Thyroid gland (tissue), 4 donors: Measurements from ENCODE around the gene HIVEP2.

Experiments used
- POLR2A ChIP-seq, 2 donors: fragments of 450-650 bp; IDR thresholded peaks; one replicate each; pipeline ENCODE4 v1.6.1; 2017; ENCODE audit warnings: antibody characterized with exemption in 2 of 2, mild to moderate bottlenecking in 2 of 2, moderate library complexity in 1 of 2
- TF ChIP-seq, protein P1 (sequence below), 6 experiments: fragments of 200-600 bp in 3 of 6; fragments of 450-650 bp in 3 of 6; sonication (generic) in 3 of 6; IDR thresholded peaks; one replicate each; pipeline ENCODE4 v1.5.1; 2016 to 2019; ENCODE audit warnings: antibody characterized with exemption in 6 of 6, mild to moderate bottlenecking in 2 of 6, inconsistent platforms in 1 of 6, moderate library complexity in 1 of 6

DNA sequence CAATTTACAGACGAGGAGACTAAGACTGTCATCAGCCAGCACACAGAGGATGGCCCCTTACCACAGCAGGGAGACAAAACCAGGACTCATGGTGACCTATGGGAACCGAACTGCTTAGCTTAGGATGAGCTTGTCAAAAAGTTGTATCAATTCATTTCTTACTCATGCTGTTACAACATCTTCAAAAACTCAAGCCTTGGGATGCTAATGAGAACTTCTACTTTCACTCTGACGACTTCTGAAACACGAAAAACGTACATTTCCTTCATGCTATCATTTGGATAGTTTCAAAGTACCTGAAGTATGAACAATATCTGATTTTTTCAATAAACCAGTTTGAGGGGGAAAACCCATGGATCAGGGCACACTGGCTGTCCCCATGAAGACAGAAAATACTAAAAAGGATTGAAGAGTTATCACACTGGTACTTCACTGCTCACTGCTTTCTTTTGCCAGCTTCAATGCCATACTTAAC, 31.9 kb downstream of the HIVEP2 start:
- TF ChIP-seq, protein P1, sequence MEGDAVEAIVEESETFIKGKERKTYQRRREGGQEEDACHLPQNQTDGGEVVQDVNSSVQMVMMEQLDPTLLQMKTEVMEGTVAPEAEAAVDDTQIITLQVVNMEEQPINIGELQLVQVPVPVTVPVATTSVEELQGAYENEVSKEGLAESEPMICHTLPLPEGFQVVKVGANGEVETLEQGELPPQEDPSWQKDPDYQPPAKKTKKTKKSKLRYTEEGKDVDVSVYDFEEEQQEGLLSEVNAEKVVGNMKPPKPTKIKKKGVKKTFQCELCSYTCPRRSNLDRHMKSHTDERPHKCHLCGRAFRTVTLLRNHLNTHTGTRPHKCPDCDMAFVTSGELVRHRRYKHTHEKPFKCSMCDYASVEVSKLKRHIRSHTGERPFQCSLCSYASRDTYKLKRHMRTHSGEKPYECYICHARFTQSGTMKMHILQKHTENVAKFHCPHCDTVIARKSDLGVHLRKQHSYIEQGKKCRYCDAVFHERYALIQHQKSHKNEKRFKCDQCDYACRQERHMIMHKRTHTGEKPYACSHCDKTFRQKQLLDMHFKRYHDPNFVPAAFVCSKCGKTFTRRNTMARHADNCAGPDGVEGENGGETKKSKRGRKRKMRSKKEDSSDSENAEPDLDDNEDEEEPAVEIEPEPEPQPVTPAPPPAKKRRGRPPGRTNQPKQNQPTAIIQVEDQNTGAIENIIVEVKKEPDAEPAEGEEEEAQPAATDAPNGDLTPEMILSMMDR (IDR thresholded peaks at IDR 0.05): no peak
- no peak for TF ChIP-seq POLR2A (IDR thresholded peaks at IDR 0.05)
